ENCODE measurements around the gene TMEM109.

Gene TMEM109

DNA sequence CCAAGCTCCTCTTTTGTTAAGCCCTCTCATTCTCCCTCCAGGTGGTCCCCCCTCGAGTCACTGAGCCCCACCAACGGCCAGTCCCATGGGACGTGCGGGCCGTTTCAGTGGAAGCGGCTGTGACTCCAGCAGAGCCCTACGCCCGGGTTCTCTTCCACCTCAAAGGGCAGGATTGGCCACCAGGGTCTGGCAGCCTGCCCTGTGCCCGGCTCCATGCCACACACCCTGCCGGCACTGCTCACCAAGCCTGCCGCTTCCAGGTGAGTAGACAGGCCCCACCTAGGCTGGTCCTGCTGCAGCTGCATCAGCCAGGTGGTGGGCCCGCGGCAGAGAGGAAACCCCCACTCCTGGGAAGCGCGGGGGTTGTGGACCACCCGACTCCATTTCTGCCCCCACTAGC, 13.6 kb downstream of the TMEM109 start:
- DNase-seq = no peak

DNA sequence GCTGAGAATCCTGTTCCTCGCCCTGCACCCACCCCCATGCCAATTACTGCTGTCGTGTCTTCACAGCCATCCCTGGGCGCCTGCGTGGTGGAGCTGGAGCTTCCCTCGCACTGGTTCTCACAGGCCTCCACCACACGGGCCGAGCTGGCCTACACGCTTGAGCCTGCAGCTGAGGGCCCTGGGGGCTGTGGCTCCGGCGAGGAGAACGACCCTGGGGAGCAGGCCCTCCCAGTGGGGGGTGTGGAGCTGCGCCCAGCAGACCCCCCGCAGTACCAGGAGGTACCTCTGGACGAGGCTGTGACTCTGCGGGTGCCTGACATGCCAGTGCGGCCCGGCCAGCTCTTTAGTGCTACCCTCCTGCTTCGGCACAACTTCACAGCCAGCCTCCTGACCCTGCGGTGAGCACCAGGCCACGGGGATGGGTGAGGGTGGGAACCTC, 14.6 kb downstream of the TMEM109 start:
- no peak for DNase-seq

DNA sequence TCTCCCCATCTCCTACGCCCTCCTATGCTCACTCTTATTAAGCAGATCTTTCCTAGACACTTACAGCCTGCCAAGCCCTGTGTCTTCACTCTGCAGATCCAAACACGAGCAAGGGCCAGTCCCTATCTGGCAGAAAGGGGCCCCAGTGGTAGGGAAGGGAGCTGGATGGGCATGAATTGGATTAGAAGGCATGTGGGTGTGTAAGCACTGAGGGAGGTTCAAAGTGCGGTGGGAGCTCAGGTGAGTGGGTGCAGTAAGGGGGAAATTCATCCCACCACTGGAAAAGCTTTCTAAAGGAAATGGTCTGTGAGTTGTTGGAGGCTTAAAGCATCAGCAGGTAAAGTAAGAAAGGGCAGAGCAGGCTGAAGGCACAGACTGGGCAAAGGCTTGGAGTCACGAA, 15.8 kb downstream of the TMEM109 start:
- DNase-seq = no peak

DNA sequence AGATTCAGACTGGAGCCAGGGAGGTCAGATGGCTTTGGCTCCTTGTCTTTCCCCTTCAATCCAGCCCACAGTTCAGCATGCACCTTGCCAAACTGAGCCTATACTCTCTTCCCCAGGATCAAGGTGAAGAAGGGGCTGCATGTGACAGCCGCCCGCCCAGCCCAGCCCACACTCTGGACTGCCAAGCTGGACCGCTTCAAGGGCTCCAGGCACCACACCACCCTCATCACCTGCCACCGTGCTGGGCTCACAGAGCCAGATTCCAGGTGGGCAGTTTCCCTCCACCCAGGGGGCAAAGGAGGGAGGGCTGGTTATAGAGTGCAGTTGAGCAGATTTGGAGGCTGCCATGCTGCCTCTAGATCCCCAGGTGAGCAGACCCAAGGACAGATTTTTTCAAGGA, 16.4 kb downstream of the TMEM109 start:
- DNase-seq = no peak

DNA sequence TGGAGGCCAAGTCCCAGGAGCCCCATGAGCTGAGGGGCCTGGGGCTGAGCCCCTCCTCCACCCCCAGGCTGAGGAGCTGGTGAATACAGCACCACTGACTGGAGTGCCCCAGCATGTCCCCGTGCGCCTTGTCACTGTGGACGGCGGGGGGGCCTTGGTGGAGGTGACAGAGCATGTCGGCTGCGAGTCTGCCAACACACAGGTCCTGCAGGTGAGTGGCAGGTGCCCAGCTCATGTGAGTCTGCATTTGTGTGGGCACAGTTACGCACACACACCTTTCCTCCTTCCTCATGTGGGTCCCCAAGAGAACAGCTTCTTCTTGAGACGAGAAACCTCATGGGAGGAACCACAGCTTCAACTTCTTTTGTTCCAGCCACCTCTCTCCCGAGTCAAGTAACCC, 18.0 kb downstream of the TMEM109 start:
- no peak for DNase-seq

DNA sequence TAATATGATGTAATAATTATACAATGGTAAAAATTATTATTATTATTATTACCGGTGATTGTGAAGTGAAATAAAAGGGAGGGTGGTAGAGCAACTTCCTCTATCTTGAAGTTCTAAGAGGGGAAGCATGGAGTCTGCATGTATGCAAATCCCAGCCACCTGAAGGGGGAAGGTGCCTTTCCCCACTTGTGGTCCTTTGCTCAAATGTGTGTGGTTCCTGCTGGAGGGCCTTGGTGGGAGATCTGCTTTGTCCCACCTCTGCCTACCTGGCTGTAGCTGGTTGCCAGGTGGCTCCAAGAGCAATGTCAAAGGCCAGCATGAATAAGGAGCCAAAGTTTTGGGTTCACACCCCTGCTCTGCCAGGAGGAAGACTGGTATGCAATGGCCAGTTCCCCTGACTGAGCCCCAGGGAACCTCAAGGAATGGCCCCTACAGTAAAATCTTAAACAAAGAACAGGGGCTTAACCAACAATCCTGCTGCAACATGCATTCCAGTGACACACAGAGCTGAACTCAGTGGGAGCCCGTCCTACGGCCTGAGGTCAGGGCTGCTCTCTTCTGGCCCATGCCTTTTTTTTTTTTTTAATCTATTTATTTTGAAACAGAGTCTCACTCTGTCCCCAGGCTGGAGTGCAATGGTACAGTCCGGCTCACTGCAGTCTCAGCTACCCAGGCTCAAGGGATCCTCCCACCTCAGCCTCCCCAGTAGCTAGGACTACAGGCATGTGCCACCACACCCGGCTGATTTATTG, 18.8 kb downstream of the TMEM109 start:
- DNase-seq = no peak

DNA sequence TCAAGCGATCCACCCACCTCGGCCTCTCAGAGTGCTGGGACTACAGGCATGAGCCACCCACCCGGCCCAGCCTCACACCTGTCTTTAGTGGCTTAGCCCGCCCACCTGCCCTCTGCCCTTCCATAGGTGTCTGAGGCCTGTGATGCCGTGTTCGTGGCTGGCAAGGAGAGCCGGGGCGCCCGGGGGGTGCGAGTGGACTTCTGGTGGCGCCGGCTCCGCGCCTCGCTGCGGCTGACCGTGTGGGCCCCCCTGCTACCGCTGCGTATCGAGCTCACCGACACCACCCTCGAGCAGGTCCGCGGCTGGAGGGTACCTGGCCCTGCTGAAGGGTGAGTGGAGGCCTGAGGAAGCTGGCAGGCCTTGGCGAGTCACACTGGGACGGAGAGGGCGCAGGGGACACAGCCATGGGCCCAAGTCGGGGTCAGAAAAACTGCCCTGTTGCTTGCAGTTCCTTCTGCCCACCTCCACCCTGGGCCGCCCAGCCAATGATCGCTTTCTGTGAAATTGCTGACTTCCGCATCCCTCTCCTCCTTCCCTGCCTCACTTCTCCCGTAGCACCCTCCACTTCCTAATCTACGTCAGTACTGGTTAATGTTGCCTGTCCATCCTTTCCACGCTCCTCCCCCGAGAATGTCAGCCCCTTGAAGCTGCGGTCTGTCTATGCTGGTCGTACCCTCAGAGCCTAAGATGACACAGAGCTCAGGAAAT, 19.6 kb downstream of the TMEM109 start:
- no peak for DNase-seq

DNA sequence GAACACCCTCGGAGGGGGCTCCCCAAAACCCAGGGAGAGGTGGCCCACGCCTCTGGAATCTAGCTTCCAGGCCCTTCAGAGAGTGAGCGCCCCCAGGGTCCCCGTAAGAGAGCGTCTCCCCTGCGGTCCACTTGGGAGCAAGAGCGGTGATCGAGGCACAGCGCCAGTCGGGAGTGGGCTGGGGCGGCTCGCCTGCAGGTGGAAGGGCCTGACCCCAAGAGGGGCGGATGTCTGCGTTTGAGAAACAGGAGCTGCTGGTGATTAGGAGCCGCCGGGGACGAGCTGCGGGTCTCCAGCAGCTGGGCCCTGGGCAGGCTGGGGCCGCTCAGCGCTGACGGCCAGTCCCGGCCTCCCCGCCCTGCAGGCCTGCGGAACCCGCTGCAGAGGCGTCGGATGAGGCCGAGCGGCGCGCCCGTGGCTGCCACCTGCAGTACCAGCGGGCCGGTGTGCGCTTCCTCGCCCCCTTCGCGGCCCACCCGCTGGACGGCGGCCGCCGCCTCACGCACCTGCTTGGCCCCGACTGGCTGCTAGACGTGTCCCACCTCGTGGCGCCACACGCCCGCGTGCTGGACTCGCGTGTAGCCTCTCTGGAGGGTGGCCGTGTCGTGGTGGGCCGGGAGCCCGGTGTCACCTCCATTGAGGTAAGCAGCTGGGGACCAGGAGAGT, 20.3 kb downstream of the TMEM109 start:
- DNase-seq = no peak

DNA sequence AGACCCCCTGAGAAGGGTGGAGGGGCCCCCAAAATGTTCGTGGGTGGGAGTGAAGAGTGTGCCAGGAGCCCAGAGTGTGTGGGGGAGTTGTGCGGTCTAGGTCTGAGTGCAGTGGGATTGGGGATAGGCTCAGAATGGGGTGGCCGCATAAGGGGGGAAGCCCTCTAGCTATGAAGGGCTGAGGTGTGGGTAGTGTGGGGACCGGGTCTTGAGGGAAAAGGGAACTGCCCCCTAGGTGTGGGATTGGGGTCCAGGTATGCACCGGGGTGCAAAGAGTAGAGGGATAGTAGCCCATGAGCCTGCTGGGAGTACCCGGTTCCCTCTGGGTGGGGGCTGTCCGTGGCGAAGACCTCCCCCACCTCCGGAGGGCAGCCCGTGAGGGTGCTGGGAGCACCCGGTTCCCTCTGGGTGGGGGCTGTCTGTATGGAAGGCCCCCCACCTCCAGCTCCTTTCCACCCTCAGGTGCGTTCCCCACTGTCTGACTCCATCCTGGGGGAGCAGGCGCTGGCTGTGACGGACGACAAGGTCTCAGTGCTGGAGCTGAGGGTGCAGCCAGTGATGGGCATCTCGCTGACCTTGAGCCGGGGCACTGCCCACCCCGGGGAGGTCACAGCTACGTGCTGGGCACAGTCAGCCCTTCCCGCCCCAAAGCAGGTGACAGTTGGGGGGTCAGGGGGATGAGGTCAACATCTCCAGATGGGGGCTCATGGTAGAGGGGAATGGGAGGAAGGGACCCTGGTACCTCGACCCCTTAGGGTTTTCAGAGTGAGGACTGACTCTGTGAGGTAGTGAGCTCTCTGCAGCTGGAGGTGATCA, 21.0 kb downstream of the TMEM109 start:
- no peak for DNase-seq

DNA sequence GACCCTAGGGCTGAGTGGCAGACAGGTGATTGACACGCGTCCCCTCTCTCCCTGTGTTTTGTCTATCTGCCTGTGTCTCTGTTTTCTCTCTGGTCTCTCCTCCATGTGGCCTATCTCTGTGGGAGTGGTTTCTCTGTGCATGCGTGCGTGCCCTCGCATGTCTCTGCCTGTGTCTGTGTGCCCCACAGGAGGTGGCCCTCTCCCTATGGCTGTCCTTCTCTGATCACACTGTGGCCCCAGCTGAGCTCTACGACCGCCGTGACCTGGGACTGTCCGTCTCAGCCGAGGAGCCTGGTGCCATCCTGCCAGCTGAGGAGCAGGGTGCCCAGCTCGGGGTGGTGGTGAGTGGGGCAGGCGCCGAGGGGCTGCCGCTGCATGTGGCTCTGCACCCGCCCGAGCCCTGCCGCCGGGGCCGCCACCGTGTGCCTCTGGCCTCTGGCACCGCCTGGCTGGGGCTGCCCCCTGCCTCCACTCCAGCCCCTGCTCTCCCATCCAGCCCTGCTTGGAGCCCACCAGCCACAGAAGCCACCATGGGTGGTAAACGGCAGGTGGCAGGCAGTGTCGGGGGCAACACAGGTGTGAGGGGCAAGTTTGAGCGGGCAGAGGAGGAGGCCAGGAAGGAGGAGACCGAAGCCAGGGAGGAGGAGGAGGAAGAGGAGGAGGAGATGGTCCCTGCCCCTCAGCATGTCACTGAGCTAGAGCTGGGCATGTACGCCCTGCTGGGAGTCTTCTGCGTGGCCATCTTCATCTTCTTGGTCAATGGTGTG, 21.9 kb downstream of the TMEM109 start:
- DNase-seq = no peak

DNA sequence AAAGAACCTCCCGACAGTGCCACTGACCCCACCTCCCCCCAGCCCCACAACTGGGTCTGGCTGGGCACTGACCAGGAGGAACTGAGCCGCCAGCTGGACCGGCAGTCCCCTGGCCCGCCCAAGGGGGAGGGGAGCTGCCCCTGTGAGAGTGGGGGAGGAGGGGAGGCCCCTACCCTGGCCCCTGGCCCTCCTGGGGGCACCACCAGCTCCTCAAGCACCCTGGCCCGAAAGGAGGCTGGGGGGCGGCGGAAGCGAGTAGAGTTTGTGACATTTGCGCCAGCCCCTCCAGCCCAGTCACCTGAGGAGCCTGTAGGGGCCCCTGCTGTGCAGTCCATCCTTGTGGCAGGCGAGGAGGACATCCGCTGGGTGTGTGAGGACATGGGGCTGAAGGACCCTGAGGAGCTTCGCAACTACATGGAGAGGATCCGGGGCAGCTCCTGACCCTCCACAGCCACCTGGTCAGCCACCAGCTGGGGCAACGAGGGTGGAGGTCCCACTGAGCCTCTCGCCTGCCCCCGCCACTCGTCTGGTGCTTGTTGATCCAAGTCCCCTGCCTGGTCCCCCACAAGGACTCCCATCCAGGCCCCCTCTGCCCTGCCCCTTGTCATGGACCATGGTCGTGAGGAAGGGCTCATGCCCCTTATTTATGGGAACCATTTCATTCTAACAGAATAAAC, 22.6 kb downstream of the TMEM109 start:
- DNase-seq = no peak

DNA sequence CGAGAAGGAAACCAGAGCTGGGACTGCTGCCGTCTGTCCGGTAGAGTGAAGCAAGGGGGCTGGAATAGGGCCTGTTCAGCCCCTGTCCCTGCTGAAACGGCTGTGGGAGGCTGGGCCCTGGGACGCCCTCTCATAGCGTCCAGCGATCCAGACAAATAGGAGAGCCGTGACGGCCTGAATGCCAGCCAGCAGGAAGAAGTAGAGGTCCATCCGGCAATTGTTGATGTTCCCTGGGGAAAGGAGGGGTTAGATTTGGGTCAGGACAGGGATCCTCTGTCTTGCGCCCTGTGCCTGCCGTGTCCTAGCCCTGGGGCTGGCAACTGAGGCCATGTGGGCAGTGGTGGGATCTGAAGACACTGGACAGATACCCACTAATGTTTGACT, 23.2 kb downstream of the TMEM109 start:
- DNase-seq = no peak

DNA sequence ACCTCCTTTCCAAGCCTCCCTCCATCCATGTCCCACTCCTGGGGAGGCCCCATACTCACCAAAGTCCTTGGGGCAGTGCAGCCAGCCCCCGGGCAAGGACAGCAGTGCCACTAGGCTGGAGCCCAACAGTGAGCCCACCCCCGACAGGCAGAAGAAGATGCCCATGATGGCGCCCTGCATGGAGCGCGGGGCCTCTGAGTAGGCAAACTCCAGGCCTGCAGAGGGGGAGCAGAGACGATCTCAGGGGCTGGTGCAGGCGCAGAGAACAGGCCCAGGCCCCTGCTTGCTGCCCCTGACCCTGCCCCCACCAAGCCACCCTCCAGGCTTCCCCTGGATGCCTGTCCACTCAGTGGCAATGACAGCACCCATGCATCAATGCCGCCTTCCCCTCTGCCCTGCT, 23.9 kb downstream of the TMEM109 start:
- no peak for DNase-seq

DNA sequence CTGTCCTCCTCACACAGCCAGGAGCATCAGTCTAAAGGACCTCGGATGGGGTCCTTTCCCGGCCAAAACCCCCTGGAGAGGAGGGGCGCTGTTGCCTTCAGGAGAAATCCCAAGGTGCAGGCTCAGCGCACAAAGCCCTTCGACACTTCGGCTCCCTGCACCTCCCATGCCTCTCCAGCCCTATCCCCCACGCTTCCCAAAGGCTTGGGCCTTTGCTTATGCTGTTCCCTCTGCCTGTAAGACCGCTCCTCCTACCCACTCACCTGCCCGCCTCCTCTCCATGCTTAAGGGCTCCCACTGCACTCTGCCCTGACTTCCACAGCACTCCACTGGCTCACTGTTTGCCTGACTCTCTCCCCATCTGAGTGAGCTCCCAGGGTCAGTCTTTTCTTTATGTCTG, 24.5 kb downstream of the TMEM109 start:
- DNase-seq = no peak

DNA sequence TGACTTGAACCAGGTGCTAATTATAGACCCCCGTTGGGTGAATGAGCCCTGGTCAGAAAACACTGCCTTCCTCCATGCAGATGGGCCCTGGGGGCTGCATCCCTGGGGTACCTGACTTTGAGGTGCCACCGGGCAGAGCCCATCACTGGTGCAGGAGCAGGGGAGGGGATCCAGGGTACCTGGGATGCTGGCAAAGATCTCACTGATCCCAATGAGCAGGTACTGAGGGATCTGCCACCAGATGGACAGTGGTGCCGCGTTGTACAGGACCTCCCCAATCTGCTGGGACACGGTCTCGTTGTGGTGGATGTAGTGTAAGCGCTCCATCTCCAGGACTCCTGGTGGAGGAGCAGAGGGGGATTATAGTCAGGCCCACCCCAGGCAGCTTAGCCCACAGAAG, 25.3 kb downstream of the TMEM109 start:
- no peak for DNase-seq

DNA sequence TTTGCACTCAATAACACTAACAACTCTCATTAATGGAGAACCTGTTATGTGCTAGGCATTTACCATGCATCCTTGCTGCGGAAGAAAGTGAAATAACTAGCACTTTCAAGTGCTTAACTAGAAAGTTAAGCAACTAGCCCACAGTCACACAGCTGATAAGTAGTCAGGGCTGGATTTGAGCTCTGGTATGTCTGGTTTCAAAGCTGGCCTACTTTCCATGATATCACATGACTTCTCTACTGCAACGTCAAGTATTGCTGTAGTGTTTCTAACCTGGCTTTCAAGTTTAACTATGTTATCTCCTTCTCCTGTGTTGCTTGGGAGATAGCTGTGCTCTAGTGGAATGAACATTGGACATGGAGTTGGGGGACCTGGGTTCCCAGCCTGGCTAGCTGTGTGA, 25.9 kb downstream of the TMEM109 start:
- no peak for DNase-seq

DNA sequence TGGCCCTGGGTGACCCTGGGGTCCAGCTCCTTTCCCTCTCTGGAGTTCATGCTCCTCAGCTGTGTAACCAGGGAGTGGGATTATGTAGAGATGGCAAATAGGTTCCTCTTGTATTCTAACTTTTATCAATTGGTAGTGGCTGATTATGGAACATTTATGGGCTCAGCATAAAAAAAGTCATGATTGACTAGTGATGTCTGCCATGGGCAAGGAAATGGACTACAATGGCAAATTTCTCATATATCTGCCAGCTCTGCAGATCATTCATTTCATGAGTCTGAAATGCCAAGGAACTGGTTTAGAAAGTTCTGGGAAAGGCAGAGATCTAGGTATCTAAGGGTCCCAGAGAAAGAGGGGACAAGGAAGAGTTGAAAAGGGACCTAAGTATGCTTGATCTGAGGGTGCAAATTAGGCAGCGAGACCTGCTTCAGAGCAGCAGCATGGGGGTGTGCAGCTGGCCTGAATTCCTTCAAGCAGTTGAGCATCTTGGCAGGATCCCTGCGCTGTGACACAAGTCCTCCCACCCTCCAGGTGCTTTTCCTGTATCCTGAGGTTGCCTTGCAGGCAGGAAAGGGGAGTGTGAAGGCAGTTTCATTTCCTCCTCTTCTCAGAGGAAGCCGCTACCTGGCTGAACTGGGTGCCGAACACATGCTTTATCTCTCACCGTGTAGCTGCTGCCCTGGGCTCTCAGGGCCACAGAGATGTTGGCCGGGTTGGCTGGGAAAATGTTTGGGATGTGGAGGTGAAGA, 27.6 kb downstream of the TMEM109 start:
- DNase-seq = no peak

DNA sequence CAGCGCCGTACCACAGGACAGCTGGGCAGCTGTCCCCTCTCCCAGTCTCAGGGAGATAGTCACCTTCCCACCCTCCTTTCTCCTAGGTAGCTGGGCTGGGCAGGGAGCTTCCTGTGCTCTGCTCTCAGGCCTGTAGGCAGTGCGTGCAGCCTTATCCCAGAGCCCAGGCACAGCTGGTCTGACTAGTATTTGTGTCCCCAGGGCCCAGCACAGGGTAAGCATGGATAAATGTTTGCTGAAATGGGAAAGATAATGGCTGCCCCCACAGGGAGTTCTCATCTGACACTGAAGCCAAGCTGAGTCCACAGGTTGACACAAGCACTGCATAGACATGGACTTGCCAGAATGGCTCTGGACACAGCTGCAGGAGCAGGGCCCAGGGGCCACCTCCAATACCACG, 28.3 kb downstream of the TMEM109 start:
- peak in 1 of 2 experiments; percentile 35 for DNase-seq

DNA sequence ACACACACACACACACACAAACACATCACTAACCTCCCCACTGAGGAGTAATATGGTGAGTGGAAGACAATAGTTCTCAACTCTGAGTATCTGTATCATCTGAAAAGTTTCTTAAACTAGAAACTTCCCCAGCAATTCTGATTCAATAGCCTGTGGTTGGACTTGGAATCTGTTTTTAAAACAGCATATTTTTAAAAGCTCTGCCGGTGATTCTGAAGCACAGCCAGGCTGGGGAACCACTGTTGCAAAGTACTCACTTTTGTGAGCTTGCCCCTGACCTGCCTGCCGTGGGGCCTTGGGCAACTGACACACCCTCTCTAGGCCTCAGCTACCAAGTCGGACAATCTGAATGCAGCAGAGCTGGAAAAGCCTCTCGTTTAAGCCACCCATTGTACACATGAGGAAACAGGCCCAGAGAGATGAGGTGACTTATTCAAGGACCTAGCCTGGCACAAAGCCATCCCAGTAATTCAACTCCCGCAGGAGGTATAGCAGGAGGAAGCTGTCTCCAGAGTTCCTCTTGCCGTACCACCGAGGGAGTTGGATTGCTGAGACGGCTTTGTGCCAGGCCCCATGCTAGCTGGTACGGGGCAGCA, 29.1 kb downstream of the TMEM109 start:
- no peak for DNase-seq

DNA sequence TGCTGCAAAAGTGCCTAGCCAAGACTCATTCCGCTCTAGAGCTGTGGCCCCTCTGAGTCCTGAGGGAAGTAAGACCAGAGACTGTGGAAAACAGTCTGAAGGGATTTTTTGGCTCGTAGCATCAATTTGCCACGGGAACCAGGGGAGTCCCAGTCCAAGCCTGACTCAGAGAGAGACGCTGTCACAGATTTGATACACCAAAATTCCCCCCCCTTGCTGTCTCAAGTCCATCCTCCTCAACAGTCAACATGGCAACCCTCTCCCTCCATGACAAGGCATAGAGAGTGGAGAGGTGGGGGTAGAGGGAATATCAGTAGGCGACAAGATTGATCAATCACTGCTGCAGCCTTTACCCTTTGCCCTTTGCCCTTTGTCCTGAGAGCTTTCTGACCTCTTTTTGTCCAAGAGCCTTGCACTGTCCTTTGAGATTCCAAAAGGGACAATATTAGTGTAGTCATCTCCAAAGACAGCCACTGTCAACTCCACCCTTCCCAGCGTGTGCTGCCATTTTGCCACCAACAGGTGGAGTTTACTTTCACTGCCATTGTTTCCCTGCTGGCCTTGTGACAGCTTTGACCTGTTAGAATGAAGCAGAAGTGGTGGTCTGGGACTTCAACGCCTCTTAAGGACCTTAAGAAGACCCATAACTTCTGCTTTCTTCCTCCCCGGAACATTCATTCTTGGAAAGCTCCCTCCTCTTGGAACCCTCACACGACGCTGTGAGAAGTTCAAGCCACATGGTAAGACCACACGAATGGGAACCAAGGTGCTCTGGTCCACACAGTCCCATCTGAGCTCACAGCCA, 30.7 kb downstream of the TMEM109 start:
- DNase-seq = no peak

Measured in NCI-H1930 (cell line).